Activated T-cell treated with anti-CD3 and anti-CD28 coated beads, Interleukin-2, amount 50 U/mL, for 4 hours (primary cell): ENCODE measurements around the gene PIK3C3. TPM values are rescaled to one million over a fixed set of nuclear protein-coding genes. Genes with fewer than 3 reads are reported as not detected.

Experiments used
- ATAC-seq, 2 donors: fragments of 200-7000 bp; cut with Tn5 transposase; one replicate each; pipeline ENCODE4 v1.10.0; 2021
- DNase-seq: peaks from one replicate; pipeline ENCODE4 v3.0.0-alpha.2; 2020
- H3K27me3 Mint-ChIP-seq: one replicate; pipeline ENCODE4 v1.8.0; 2021; ENCODE audit warnings: low read depth, mixed read lengths
- H3K36me3 Mint-ChIP-seq: one replicate; pipeline ENCODE4 v1.8.0; 2022; ENCODE audit warnings: mixed read lengths; ENCODE audit not compliant: insufficient read depth
- H3K4me1 Mint-ChIP-seq: one replicate; pipeline ENCODE4 v1.8.0; 2021; ENCODE audit warnings: low read depth, mixed read lengths
- H3K4me3 Mint-ChIP-seq: one replicate; pipeline ENCODE4 v1.8.0; 2021; ENCODE audit warnings: mild to moderate bottlenecking, moderate library complexity, mixed read lengths
- H3K9me3 Mint-ChIP-seq: one replicate; pipeline ENCODE4 v1.8.0; 2021; ENCODE audit warnings: mixed read lengths
- total RNA-seq, 3 donors: library from RNA; stranded (reverse); gene quantifications; one replicate each; pipeline ENCODE4 v1.2.1, GENCODE V29; 2021

Gene PIK3C3
- total RNA-seq, 3 donors from 2014 or later: 34.9 to 37.3 (median 35.2) TPM

- H3K9me3 Mint-ChIP-seq: no peaks in the 10 kb centered on the region
- H3K4me3 Mint-ChIP-seq: no peak overlapping the region
- peaks cover 18% of the 10 kb centered on the region for H3K36me3 Mint-ChIP-seq
- no peak for DNase-seq
- H3K4me1 Mint-ChIP-seq: peaks cover 29% of the 10 kb centered on the region
- H3K27me3 Mint-ChIP-seq: no peaks in the 10 kb centered on the region
- ATAC-seq: peak; percentile 34 to 49
Measured at GRCh38 chr18:42024131-42024530, 69.1 kb downstream of the PIK3C3 start.

- DNase-seq (no peak), ATAC-seq (no peak)
- Mint-ChIP-seq H3K4me1 (peaks cover 29% of the 10 kb centered on the region), H3K27me3 (no peaks in the 10 kb centered on the region), H3K9me3 (no peaks in the 10 kb centered on the region), H3K36me3 (peaks cover 22% of the 10 kb centered on the region), H3K4me3 (no peak overlapping the region)
Measured at GRCh38 chr18:42025491-42025890, 70.5 kb downstream of the PIK3C3 start.

GRCh38 chr18:42025974-42026625 is 71.1 kb downstream of the PIK3C3 start:
- ATAC-seq (peak; percentile 70 to 75), DNase-seq (no peak)
- Mint-ChIP-seq H3K36me3 (peaks cover 22% of the 10 kb centered on the region), H3K4me1 (peaks cover 29% of the 10 kb centered on the region), H3K27me3 (no peaks in the 10 kb centered on the region), H3K9me3 (no peaks in the 10 kb centered on the region), H3K4me3 (no peak overlapping the region)

- H3K4me1 Mint-ChIP-seq: peaks cover 26% of the 10 kb centered on the region
- no peaks in the 10 kb centered on the region for H3K27me3 Mint-ChIP-seq
- peaks cover 27% of the 10 kb centered on the region for H3K36me3 Mint-ChIP-seq
- DNase-seq: no peak
- ATAC-seq: no peak
- no peaks in the 10 kb centered on the region for H3K9me3 Mint-ChIP-seq
- no peak overlapping the region for H3K4me3 Mint-ChIP-seq
Measured at GRCh38 chr18:42028247-42028832, 73.3 kb downstream of the PIK3C3 start.

- H3K27me3 Mint-ChIP-seq: no peaks in the 10 kb centered on the region
- peaks cover 20% of the 10 kb centered on the region for H3K4me1 Mint-ChIP-seq
- H3K9me3 Mint-ChIP-seq: no peaks in the 10 kb centered on the region
- H3K36me3 Mint-ChIP-seq: peaks cover 32% of the 10 kb centered on the region
- ATAC-seq: no peak
- no peak for DNase-seq
- no peak overlapping the region for H3K4me3 Mint-ChIP-seq
Measured at GRCh38 chr18:42029092-42029491, 74.1 kb downstream of the PIK3C3 start.

GRCh38 chr18:42030586-42031182 is 75.7 kb downstream of the PIK3C3 start:
- no peak for DNase-seq
- H3K36me3 Mint-ChIP-seq: peaks cover 29% of the 10 kb centered on the region
- H3K9me3 Mint-ChIP-seq: no peaks in the 10 kb centered on the region
- H3K4me3 Mint-ChIP-seq: no peak overlapping the region
- H3K27me3 Mint-ChIP-seq: no peaks in the 10 kb centered on the region
- H3K4me1 Mint-ChIP-seq: peaks cover 13% of the 10 kb centered on the region
- ATAC-seq: no peak

GRCh38 chr18:42032447-42032846 is 77.4 kb downstream of the PIK3C3 start:
- peaks cover 29% of the 10 kb centered on the region for H3K36me3 Mint-ChIP-seq
- no peak for DNase-seq
- no peaks in the 10 kb centered on the region for H3K27me3 Mint-ChIP-seq
- no peak overlapping the region for H3K4me3 Mint-ChIP-seq
- no peaks in the 10 kb centered on the region for H3K9me3 Mint-ChIP-seq
- H3K4me1 Mint-ChIP-seq: peaks cover 2% of the 10 kb centered on the region
- ATAC-seq: no peak

GRCh38 chr18:42033137-42033810 is 78.2 kb downstream of the PIK3C3 start:
- H3K27me3 Mint-ChIP-seq: no peaks in the 10 kb centered on the region
- H3K4me3 Mint-ChIP-seq: no peak overlapping the region
- H3K9me3 Mint-ChIP-seq: no peaks in the 10 kb centered on the region
- H3K36me3 Mint-ChIP-seq: peaks cover 31% of the 10 kb centered on the region
- no peaks in the 10 kb centered on the region for H3K4me1 Mint-ChIP-seq
- no peak for DNase-seq
- ATAC-seq: no peak

GRCh38 chr18:42038936-42039335 is 83.9 kb downstream of the PIK3C3 start:
- H3K4me3 Mint-ChIP-seq: no peak overlapping the region
- no peaks in the 10 kb centered on the region for H3K9me3 Mint-ChIP-seq
- no peak for ATAC-seq
- H3K36me3 Mint-ChIP-seq: peaks cover 27% of the 10 kb centered on the region
- no peak for DNase-seq
- H3K27me3 Mint-ChIP-seq: no peaks in the 10 kb centered on the region
- peaks cover 2% of the 10 kb centered on the region for H3K4me1 Mint-ChIP-seq

- H3K36me3 Mint-ChIP-seq: peaks cover 26% of the 10 kb centered on the region
- ATAC-seq (no peak), DNase-seq (no peak)
- no peaks in the 10 kb centered on the region for H3K9me3 Mint-ChIP-seq
- H3K27me3 Mint-ChIP-seq: no peaks in the 10 kb centered on the region
- no peak overlapping the region for H3K4me3 Mint-ChIP-seq
- peaks cover 2% of the 10 kb centered on the region for H3K4me1 Mint-ChIP-seq
Measured at GRCh38 chr18:42039396-42039795, 84.4 kb downstream of the PIK3C3 start.

- no peaks in the 10 kb centered on the region for H3K27me3 Mint-ChIP-seq
- no peak overlapping the region for H3K4me3 Mint-ChIP-seq
- peaks cover 31% of the 10 kb centered on the region for H3K36me3 Mint-ChIP-seq
- ATAC-seq (no peak), DNase-seq (no peak)
- H3K4me1 Mint-ChIP-seq: peaks cover 4% of the 10 kb centered on the region
- no peaks in the 10 kb centered on the region for H3K9me3 Mint-ChIP-seq
Measured at GRCh38 chr18:42041793-42042192, 86.8 kb downstream of the PIK3C3 start.

GRCh38 chr18:42045346-42045745 is 90.3 kb downstream of the PIK3C3 start:
- Mint-ChIP-seq H3K4me3 (no peak overlapping the region), H3K9me3 (no peaks in the 10 kb centered on the region), H3K4me1 (peaks cover 2% of the 10 kb centered on the region), H3K36me3 (peaks cover 25% of the 10 kb centered on the region), H3K27me3 (no peaks in the 10 kb centered on the region)
- ATAC-seq (no peak), DNase-seq (no peak)

- Mint-ChIP-seq H3K4me3 (no peak overlapping the region), H3K4me1 (peaks cover 9% of the 10 kb centered on the region), H3K9me3 (no peaks in the 10 kb centered on the region), H3K36me3 (peaks cover 23% of the 10 kb centered on the region), H3K27me3 (no peaks in the 10 kb centered on the region)
- no peak for DNase-seq
- ATAC-seq: no peak
Measured at GRCh38 chr18:42047721-42048120, 92.7 kb downstream of the PIK3C3 start.

GRCh38 chr18:42048158-42048557 is 93.1 kb downstream of the PIK3C3 start:
- Mint-ChIP-seq H3K4me3 (no peak overlapping the region), H3K9me3 (no peaks in the 10 kb centered on the region), H3K4me1 (peaks cover 13% of the 10 kb centered on the region), H3K36me3 (peaks cover 26% of the 10 kb centered on the region), H3K27me3 (no peaks in the 10 kb centered on the region)
- ATAC-seq (no peak), DNase-seq (no peak)
